ENCODE measurements around the gene MLH1.

The MLH1 gene

DNA sequence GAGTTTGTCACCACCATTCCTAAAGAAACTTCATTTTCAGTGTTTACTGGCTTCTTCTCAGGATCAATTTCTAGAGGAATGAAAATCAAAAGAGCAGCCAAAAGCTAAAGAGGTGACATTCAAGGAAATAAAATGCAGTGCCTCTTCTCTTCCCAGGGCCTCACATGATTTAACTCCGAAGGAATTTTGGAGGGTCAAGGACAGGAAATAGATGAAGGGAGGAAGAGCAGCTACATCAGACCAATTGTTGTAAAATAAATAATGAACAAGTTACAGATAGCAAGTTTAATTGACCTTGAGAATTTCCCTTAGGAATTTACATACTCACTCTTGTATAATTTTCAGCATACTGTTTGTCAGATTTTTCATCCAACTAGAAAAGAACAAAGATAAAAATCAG is 103.0 kb downstream of the MLH1 start:
- DNase-seq: no peak

DNA sequence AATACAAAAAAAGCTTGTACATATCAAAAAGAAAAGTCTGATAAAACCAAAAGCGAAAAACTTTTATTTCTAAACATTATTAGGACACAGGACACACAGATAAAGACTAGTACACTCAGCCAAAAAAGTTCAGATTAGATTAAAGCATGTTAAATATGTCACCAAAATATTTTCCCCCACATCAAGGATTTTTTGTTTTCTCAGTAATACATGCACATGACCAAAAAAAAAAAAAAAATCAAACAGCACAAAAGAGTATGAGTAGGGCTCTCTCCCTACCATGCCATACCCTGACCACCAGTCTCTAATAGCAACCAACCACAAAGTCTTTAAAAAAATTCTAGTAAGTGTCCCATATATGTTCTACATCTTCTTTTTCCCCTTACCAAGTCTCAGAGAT is 103.7 kb downstream of the MLH1 start:
- no peak for DNase-seq

DNA sequence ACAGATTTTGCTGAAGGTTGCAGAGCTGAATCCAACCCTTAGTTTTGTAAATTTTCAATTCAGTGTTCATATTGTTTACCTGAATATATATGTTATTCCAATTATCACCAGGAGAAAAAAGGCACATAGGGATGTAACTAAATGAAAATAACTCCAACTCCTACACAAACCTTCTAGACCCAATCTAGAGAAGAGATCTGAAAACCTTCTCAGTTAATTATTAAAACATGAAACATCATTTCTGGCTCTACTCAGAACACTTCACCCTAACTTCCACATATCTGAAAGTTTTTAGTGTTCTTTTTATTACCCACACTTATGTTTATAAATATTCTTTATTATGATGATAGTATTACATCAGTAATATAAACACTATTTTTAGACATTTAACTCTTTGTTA is 104.5 kb downstream of the MLH1 start:
- no peak for DNase-seq

DNA sequence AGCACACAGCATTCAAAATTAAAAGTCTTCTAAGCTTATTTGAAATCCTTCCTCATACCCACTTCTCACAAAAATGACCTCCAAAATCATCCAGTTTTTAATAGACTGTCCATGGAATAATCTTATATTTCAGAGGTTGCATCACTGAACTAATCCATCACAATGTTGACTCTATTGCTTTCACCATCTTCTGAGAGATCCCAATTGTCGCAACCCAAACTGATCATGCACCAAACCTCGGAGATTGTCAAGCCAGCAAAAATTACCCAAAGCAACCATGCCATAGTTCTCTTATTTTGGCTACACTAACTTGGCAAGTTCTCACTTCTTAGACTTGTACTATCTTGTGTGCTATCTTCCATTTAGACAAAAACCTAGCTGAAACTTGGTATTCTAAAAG is 105.6 kb downstream of the MLH1 start:
- DNase-seq: no peak

DNA sequence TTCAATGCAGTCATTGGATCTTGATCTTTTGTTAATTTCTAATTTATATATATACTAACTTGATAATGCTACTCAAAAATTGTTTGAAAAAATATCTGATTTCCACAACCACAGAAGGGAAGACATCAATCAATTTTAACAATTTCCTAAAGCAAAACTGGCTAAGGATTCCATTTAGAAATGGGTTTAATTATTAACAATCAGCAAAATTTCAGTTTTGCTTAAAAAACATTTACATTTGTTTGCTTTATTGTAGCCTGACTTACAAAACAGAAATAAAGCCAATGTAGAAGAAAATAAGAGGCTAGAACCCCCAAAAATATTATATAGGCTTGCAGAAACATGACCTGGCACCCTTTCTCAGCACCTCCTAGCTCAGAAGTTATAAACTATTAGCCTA is 106.2 kb downstream of the MLH1 start:
- no peak for DNase-seq

DNA sequence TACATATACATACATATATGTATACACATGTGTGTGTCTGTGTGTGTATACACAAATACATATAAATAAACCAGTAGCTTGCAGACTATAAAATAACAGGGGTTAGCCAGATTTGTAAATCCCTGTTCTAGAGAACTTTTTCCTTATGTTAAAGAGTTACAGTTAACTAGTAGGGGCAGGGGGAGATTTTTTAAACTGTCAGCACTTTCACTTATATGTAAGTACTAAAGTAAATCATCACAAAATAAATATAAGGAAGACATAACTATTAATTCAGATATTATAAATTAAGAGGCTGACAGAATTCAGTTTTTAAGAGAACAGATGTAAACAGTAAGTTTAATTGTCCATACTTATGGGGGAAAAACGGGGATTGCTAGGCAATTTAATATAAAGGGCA is 107.1 kb downstream of the MLH1 start:
- DNase-seq: no peak

Data from activated gamma-delta T cell (primary cell).